KMS-11 (cell line): ENCODE measurements around the gene DARS1.

ENCODE experiments used
- H2AFZ ChIP-seq: fragments of 200-600 bp; sonication (generic); 2 replicates; pipeline ENCODE4 v1.6.1; 2016; ENCODE audit warnings: antibody characterized with exemption, mixed run types, low read depth
- H3K27ac ChIP-seq: fragments of 200-600 bp; sonication (generic); 2 replicates; pipeline ENCODE4 v1.6.1; 2016; ENCODE audit warnings: mild to moderate bottlenecking, mixed run types
- H3K27me3 ChIP-seq: fragments of 200-600 bp; sonication (generic); 2 replicates; pipeline ENCODE4 v1.6.1; 2017; ENCODE audit warnings: mild to moderate bottlenecking, low read depth, mixed run types, moderate library complexity; ENCODE audit not compliant: insufficient read depth
- H3K36me3 ChIP-seq: fragments of 200-600 bp; sonication (generic); 2 replicates; pipeline ENCODE4 v1.6.1; 2017; ENCODE audit warnings: mild to moderate bottlenecking, mixed run types; ENCODE audit not compliant: insufficient read depth
- H3K4me1 ChIP-seq: fragments of 200-600 bp; sonication (generic); 2 replicates; pipeline ENCODE4 v1.6.1; 2016; ENCODE audit warnings: mild to moderate bottlenecking, low read depth, mixed run types; ENCODE audit not compliant: poor library complexity, severe bottlenecking
- H3K4me2 ChIP-seq: fragments of 200-600 bp; sonication (generic); 2 replicates; pipeline ENCODE4 v1.7.0; 2016; ENCODE audit warnings: mild to moderate bottlenecking, mixed run types
- H3K4me3 ChIP-seq: fragments of 200-600 bp; sonication (generic); IDR thresholded peaks from 2 replicates; pipeline ENCODE4 v1.6.1; 2017; ENCODE audit warnings: low read depth, low read length, mixed read lengths; ENCODE audit not compliant: insufficient read depth
- H3K79me2 ChIP-seq: fragments of 200-600 bp; sonication (generic); 2 replicates; pipeline ENCODE4 v1.6.1; 2016; ENCODE audit warnings: low read depth, mixed run types; ENCODE audit not compliant: insufficient read depth
- H3K9ac ChIP-seq: fragments of 200-600 bp; sonication (generic); 2 replicates; pipeline ENCODE4 v1.6.1; 2016; ENCODE audit warnings: mild to moderate bottlenecking, mixed run types
- H4K20me1 ChIP-seq: fragments of 200-600 bp; sonication (generic); 2 replicates; pipeline ENCODE4 v1.6.1; 2016; ENCODE audit warnings: mild to moderate bottlenecking, mixed run types; ENCODE audit not compliant: insufficient read depth
- TF ChIP-seq, protein P1 (sequence below): fragments of 200-600 bp; sonication (generic); conservative IDR thresholded peaks from 2 replicates; pipeline ENCODE4 v1.6.1; 2017; ENCODE audit warnings: low read depth, mild to moderate bottlenecking, antibody characterized with exemption, low read length, moderate library complexity, mixed read lengths

The DARS1 gene

DNA sequence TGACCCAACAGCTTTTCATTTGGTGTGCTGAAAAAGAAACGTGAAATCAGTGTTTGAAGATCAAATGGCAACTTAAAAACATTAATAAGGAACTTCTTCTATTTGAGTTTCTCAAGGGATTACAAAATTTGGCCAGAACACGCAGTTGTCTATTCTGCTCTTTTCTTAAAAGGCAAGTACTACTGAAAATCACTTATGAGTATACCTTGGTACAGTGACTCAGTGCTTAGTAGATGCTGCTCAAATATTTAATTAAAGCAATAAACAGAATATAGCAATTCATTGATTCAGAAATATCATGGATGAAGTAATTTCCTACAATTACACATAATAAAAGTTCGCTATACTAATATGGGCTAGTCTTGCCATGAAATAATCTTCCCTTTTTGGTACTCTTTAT, 70.9 kb downstream of the DARS1 start:
- Histone ChIP-seq H3K27ac (no peak overlapping the region), H3K4me2 (no peak overlapping the region), H3K4me3 (no peak overlapping the region), H3K4me1 (peaks cover 20% of the 10 kb centered on the region), H3K36me3 (no peaks in the 10 kb centered on the region), H4K20me1 (no peaks in the 10 kb centered on the region), H3K9ac (no peak overlapping the region), H2AFZ (no peak overlapping the region), H3K79me2 (no peaks in the 10 kb centered on the region), H3K27me3 (no peaks in the 10 kb centered on the region)
- TF ChIP-seq, protein P1, sequence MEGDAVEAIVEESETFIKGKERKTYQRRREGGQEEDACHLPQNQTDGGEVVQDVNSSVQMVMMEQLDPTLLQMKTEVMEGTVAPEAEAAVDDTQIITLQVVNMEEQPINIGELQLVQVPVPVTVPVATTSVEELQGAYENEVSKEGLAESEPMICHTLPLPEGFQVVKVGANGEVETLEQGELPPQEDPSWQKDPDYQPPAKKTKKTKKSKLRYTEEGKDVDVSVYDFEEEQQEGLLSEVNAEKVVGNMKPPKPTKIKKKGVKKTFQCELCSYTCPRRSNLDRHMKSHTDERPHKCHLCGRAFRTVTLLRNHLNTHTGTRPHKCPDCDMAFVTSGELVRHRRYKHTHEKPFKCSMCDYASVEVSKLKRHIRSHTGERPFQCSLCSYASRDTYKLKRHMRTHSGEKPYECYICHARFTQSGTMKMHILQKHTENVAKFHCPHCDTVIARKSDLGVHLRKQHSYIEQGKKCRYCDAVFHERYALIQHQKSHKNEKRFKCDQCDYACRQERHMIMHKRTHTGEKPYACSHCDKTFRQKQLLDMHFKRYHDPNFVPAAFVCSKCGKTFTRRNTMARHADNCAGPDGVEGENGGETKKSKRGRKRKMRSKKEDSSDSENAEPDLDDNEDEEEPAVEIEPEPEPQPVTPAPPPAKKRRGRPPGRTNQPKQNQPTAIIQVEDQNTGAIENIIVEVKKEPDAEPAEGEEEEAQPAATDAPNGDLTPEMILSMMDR: no peak

DNA sequence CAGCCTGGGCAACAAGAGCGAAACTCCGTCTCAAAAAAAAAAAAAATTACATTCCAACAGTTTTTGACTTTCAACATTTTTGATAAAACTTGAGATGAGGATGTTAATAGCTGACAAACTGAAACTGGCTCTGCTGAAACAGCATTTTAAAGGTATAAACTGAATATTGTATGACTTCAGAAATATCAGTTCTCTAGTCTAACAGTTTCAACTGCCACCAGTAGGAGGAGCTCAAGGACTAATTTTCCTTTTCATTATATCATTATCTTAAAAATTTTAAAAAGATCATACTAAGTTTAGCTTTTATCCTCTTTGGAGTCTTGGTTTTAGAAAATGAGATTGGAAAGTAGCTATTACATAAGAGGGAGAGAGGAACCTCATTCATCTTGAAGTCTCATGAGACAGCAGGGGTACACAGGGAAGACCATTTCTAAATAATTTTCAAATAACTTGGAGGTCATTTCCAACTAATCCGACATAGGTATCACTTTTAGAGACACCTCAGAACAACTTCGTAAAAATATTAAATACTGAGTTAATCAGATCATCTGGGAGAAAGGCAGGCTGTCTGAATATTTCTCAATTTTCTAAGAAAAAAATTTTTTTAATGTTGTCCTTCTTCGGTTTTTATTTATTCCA, 71.6 kb downstream of the DARS1 start:
- no peaks in the 10 kb centered on the region for H4K20me1 ChIP-seq
- no peaks in the 10 kb centered on the region for H3K27me3 ChIP-seq
- TF ChIP-seq, protein P1: peak; percentile 80
- no peak overlapping the region for H3K9ac ChIP-seq
- H2AFZ ChIP-seq: no peak overlapping the region
- H3K4me1 ChIP-seq: peaks cover 20% of the 10 kb centered on the region
- H3K36me3 ChIP-seq: no peaks in the 10 kb centered on the region
- H3K4me3 ChIP-seq: no peak overlapping the region
- H3K79me2 ChIP-seq: no peaks in the 10 kb centered on the region
- no peak overlapping the region for H3K4me2 ChIP-seq
- H3K27ac ChIP-seq: no peak overlapping the region

DNA sequence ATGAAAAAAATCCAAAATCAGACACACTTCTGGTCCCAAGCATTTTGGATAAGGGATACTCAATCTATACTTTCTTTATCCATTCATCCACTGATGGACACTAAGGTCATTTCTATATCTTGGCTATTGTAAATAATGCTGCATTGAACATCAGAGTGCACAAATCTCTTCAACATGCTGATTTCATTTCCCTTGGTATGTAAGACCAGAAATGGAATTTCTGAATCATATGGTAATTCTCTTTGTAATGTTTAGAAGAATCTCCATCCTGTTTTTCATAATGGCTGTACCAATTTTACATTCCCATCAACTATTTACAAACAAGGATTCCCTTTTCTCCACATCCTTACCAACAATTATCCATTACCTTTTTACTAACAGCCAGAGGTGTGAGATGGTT, 75.5 kb downstream of the DARS1 start:
- Histone ChIP-seq H3K79me2 (no peaks in the 10 kb centered on the region), H3K36me3 (no peaks in the 10 kb centered on the region), H4K20me1 (no peaks in the 10 kb centered on the region), H3K27ac (no peak overlapping the region), H3K9ac (no peak overlapping the region), H3K4me1 (peaks cover 7% of the 10 kb centered on the region), H3K27me3 (no peaks in the 10 kb centered on the region), H3K4me3 (no peak overlapping the region), H3K4me2 (no peak overlapping the region), H2AFZ (no peak overlapping the region)
- TF ChIP-seq, protein P1: no peak

DNA sequence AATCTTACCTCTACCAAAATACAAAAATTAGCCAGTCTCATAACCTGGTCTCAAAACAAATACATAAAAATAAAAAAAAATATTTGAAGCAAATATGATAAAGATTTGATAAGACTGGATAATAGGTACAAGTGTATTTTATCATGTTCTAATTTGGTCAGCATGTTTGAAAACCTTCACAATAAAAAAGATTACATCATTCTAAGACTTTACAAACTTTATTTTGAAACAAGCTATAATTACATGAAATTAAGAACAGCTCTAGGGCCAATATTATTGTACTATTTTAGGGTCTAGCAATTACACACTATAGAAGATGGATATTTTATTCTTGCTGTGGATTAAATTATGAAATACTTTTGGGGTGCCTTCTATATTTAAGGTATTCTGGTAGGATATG, 79.7 kb downstream of the DARS1 start:
- TF ChIP-seq, protein P1: no peak
- H3K36me3 ChIP-seq: no peaks in the 10 kb centered on the region

More for the DNA sequence above, 79.7 kb downstream of the DARS1 start:
- Histone ChIP-seq H3K4me1 (no peaks in the 10 kb centered on the region), H3K9ac (no peak overlapping the region), H2AFZ (no peak overlapping the region), H4K20me1 (no peaks in the 10 kb centered on the region), H3K79me2 (no peaks in the 10 kb centered on the region), H3K4me2 (no peak overlapping the region), H3K4me3 (no peak overlapping the region), H3K27ac (no peak overlapping the region), H3K27me3 (no peaks in the 10 kb centered on the region)
